ENCODE results near the gene ROBO2. TPM values are rescaled to one million over a fixed set of nuclear protein-coding genes. Genes with fewer than 3 reads are reported as not detected.

ROBO2 gene
- total and polyA plus RNA-seq, 3 experiments from 2014 or later: not detected

DNA sequence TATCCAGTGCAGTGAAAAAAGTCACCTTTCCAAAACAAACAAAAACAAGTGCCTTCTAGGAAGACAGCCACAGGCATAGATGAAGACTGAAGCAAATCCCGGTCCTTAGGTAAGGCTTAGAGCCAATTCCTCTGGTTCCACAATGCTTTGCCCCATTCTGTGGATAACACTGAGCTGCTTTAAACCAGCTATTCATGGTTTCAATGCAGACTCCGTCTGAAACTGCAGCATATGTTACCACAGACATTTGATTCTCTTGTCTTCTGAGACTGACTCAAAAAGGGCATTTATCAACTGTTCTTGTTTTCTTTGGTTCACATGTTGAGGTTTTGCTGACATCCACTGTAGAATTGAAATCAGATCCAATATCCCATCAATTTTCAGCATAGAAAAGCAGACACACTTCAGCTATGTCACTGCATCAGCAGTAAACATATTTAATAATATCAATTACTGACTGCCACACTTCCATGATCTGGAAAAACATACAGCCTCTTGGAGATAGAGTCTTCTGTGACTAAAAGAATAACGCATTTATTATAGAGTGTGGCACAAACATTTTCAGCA lies 659.3 kb downstream of the ROBO2 start:
- H3K27ac Mint-ChIP-seq: no peak overlapping the region
- no peak overlapping the region for H3K27ac ChIP-seq (ENCODE audit: low read depth, low read length)
- H3K36me3 ChIP-seq (ENCODE audit: insufficient read depth, low read length): no peaks in the 10 kb centered on the region
- H3K4me1 Mint-ChIP-seq: no peaks in the 10 kb centered on the region
- CTCF ChIA-PET: no interaction called here
- H3K4me1 ChIP-seq (ENCODE audit: insufficient read depth, low read length): no peaks in the 10 kb centered on the region
- peaks cover 2 to 23% (median 15%) of the 10 kb centered on the region in 5 donors for H3K9me3 Mint-ChIP-seq
- DNase-seq: no peak
- H3K27me3 ChIP-seq (ENCODE audit: insufficient read depth, low read length, poor library complexity, severe bottlenecking): no peaks in the 10 kb centered on the region
- H3K4me3 Mint-ChIP-seq: no peak overlapping the region
- POLR2A ChIA-PET: no interaction called here
- no peak overlapping the region for H3K4me3 ChIP-seq (ENCODE audit: low read length)
- no peaks in the 10 kb centered on the region for H3K36me3 Mint-ChIP-seq
- no peaks in the 10 kb centered on the region for H3K27me3 Mint-ChIP-seq
- H3K9me3 ChIP-seq (ENCODE audit: low read length): no peaks in the 10 kb centered on the region
